K562 (cell line): Measurements from ENCODE around the gene PPM1G. TPM values are rescaled to one million over a fixed set of nuclear protein-coding genes. Genes with fewer than 3 reads are reported as not detected.

ENCODE experiments used
- ATF1 ChIP-seq, 2 experiments: fragments of 450-650 bp in 1 of 2; IDR thresholded peaks; 2 replicates each; pipeline ENCODE4 v1.6.1; 2016; ENCODE audit warnings: missing compliant biosample characterization in 1 of 2, missing genetic modification characterization in 1 of 2
- BHLHE40 ChIP-seq: IDR thresholded peaks from 2 replicates; pipeline ENCODE4 v1.6.1; 2011; ENCODE audit warnings: low read length, improper control_type of control experiment
- BRD9 ChIP-seq: fragments of 450-650 bp; IDR thresholded peaks from 2 replicates; pipeline ENCODE4 v1.6.1; 2018; ENCODE audit warnings: low read depth; ENCODE audit not compliant: partially characterized antibody
- FOXJ3 ChIP-seq: sonication (generic); formaldehyde crosslinking; IDR thresholded peaks from 2 replicates; pipeline ENCODE4 v1.4.0; 2020; ENCODE audit warnings: mild to moderate bottlenecking, missing genetic modification reagents
- MAZ ChIP-seq, 2 experiments: fragments of 450-650 bp in 1 of 2; sonication (generic) in 1 of 2; formaldehyde crosslinking; IDR thresholded peaks in 1 of 2; conservative IDR thresholded peaks in 1 of 2; 2 replicates each; pipeline versions ENCODE4 v1.4.0 to v1.5.0; 2020; ENCODE audit warnings: mild to moderate bottlenecking in 1 of 2, missing genetic modification reagents in 1 of 2
- NBN ChIP-seq: fragments of 450-650 bp; IDR thresholded peaks from 2 replicates; pipeline ENCODE4 v1.6.1; 2016; ENCODE audit warnings: low read depth, mild to moderate bottlenecking
- NELFE ChIP-seq: IDR thresholded peaks from 2 replicates; pipeline ENCODE4 v1.6.1; 2011; ENCODE audit warnings: mild to moderate bottlenecking; ENCODE audit not compliant: insufficient read depth, insufficient read length
- NEUROD1 ChIP-seq: fragments of 150-350 bp; IDR thresholded peaks from 2 replicates; pipeline ENCODE4 v1.6.1; 2014; ENCODE audit warnings: borderline replicate concordance, low read length, low read depth; ENCODE audit not compliant: partially characterized antibody
- NFIX ChIP-seq: fragments of 250-450 bp; sonication (Bioruptor Pico); IDR thresholded peaks from 2 replicates; pipeline ENCODE4 v1.4.0; 2020; ENCODE audit warnings: low read depth, mild to moderate bottlenecking, moderate library complexity
- NKRF ChIP-seq: fragments of 450-650 bp; IDR thresholded peaks from 2 replicates; pipeline ENCODE4 v1.6.1; 2016; ENCODE audit warnings: borderline replicate concordance
- SAFB2 ChIP-seq: fragments of 200-400 bp; formaldehyde crosslinking; IDR thresholded peaks from 2 replicates; pipeline ENCODE4 v1.6.1; 2018; ENCODE audit warnings: borderline replicate concordance, low read length, low read depth, moderate library complexity; ENCODE audit not compliant: severe bottlenecking
- ZNF133 ChIP-seq: fragments of 250-450 bp; sonication (Bioruptor Pico); IDR thresholded peaks from 2 replicates; pipeline ENCODE4 v1.4.0; 2020; ENCODE audit warnings: mild to moderate bottlenecking
- ZNF165 ChIP-seq: fragments of 250-450 bp; sonication (Bioruptor Pico); IDR thresholded peaks from 2 replicates; pipeline ENCODE4 v1.4.0; 2020; ENCODE audit warnings: borderline replicate concordance
- ZNF77 ChIP-seq: fragments of 250-450 bp; sonication (Bioruptor Pico); IDR thresholded peaks from 2 replicates; pipeline ENCODE4 v1.5.0; 2020
- polyA plus RNA-seq, 8 experiments: library from polyadenylated mRNA; depleted of rRNA in 4 of 8; stranded (reverse) in 5 of 8; unstranded in 3 of 8; fragments of >200 nt; fragmentation: Nextera tagmentation in 2 of 8; fragmentation: Illumina TruSeq in 1 of 8; extraction: Ambion mirVana in 2 of 8; extraction: Trizol in 1 of 8; gene quantifications; 2 replicates each; pipeline versions ENCODE4 v1.2.1 to v1.2.3, GENCODE V29; 2011 to 2014; ENCODE audit warnings: inconsistent platforms in 1 of 8, missing spikeins in 1 of 8
- total RNA-seq, 7 experiments: library from RNA; depleted of rRNA in 6 of 7; stranded (reverse); fragments of >200 nt in 6 of 7; fragmentation: Illumina TruSeq in 2 of 7; extraction: Trizol in 2 of 7; gene quantifications; 2 replicates each; pipeline versions ENCODE4 v1.2.1 to v1.2.3, GENCODE V29; 2011 to 2021; ENCODE audit warnings: low replicate concordance in 1 of 7
- TF ChIP-seq, protein P1 (sequence below): fragments of 450-650 bp; IDR thresholded peaks from 2 replicates; pipeline ENCODE4 v1.6.1; 2016; ENCODE audit warnings: antibody characterized with exemption
- TF ChIP-seq, protein P2 (sequence below): fragments of 450-650 bp; IDR thresholded peaks from 2 replicates; pipeline ENCODE4 v1.6.1; 2018; ENCODE audit warnings: mild to moderate bottlenecking, low read depth; ENCODE audit not compliant: partially characterized antibody
- TF ChIP-seq, protein P3 (sequence below), 2 experiments: fragments of 450-650 bp in 1 of 2; IDR thresholded peaks; 2 replicates each; pipeline ENCODE4 v1.6.1; 2011 to 2017; ENCODE audit warnings: low read depth in 2 of 2, antibody characterized with exemption in 1 of 2, borderline replicate concordance in 1 of 2, low read length in 1 of 2, mild to moderate bottlenecking in 1 of 2, mixed read lengths in 1 of 2; ENCODE audit not compliant: control insufficient read depth in 1 of 2

PPM1G gene
- total and polyA plus RNA-seq, 9 of the 15 experiments (the other 6 are each of a cell fraction or from before 2014, with no cell fraction given): 61.7 to 230 (median 153) TPM

DNA sequence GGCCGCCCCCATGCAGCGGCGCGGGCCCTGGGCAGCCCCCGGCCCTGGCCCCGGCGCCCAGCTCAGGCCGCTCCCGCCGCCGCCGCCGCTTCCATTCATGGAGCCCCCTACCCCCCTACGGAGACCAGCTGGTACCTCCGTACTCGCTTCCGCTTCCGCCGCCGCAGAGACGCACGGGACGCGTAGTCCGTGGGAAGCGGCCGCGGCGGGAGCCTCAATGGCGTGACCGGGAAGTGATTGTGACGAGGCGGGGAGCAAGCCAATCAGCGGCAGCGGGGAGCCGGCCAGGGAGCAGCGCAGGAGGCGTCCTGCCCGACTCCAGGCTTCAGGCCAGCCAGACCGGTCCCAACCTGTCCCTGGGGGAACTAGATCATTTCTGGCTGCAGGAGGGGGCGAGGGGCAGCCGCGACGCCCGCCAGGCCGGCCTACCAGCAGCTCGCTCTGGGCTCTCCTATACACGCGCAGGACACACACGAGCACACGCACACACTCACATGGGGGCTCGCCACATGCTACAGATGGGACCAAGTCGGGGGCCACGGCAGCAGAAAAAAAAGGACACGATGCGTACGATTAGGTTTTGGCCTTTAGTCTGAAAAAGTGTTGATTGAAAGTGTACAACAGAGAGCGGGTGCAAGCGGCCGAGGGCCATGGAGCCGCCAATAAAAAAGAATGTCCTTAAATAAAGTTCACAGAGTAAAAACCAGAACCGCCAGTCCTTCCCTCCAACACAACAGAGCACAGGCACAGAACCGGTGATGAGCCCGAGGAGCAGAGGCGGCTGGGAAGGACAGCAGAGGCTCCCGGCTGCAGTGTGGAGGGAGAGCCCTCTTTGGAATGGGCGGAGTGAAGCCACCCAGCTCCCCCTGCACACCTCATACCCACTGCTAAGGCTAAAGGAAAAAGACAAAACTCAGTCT, 28.5 kb downstream of the PPM1G start, which contains the start of gene ZNF513 (continued):
- TF ChIP-seq NBN: 0 out of 2 replicates have a peak, but pooled peaks have one; percentile 35
- TF ChIP-seq MAZ (CRISPR knock-in tag; conservative IDR thresholded peaks at IDR 0.05 in 1 of 2, IDR thresholded peaks at IDR 0.05 in 1 of 2): peak in 1 of 2 experiments; percentile 81; a peak in 2 of 4 replicates
- TF ChIP-seq, protein P1, sequence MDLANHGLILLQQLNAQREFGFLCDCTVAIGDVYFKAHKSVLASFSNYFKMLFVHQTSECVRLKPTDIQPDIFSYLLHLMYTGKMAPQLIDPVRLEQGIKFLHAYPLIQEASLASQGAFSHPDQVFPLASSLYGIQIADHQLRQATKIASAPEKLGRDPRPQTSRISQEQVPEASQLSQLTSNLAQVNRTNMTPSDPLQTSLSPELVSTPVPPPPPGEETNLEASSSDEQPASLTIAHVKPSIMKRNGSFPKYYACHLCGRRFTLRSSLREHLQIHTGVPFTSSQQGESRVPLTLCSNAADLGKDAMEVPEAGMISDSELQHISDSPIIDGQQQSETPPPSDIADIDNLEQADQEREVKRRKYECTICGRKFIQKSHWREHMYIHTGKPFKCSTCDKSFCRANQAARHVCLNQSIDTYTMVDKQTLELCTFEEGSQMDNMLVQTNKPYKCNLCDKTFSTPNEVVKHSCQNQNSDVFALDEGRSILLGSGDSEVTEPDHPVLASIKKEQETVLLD: peak; percentile 52; the same call in 1 of the 2 replicates
- 0 out of 2 replicates have a peak, but pooled peaks have one; percentile 23 for TF ChIP-seq ZNF165 (CRISPR knock-in tag)
- no peak for TF ChIP-seq FOXJ3 (CRISPR knock-in tag)
- no peak for TF ChIP-seq ZNF133 (CRISPR knock-in tag)
- TF ChIP-seq, protein P2, sequence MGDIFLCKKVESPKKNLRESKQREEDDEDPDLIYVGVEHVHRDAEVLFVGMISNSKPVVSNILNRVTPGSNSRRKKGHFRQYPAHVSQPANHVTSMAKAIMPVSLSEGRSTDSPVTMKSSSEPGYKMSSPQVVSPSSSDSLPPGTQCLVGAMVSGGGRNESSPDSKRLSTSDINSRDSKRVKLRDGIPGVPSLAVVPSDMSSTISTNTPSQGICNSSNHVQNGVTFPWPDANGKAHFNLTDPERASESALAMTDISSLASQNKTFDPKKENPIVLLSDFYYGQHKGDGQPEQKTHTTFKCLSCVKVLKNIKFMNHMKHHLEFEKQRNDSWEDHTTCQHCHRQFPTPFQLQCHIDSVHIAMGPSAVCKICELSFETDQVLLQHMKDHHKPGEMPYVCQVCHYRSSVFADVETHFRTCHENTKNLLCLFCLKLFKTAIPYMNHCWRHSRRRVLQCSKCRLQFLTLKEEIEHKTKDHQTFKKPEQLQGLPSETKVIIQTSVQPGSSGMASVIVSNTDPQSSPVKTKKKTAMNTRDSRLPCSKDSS: no peak
- TF ChIP-seq, protein P3, sequence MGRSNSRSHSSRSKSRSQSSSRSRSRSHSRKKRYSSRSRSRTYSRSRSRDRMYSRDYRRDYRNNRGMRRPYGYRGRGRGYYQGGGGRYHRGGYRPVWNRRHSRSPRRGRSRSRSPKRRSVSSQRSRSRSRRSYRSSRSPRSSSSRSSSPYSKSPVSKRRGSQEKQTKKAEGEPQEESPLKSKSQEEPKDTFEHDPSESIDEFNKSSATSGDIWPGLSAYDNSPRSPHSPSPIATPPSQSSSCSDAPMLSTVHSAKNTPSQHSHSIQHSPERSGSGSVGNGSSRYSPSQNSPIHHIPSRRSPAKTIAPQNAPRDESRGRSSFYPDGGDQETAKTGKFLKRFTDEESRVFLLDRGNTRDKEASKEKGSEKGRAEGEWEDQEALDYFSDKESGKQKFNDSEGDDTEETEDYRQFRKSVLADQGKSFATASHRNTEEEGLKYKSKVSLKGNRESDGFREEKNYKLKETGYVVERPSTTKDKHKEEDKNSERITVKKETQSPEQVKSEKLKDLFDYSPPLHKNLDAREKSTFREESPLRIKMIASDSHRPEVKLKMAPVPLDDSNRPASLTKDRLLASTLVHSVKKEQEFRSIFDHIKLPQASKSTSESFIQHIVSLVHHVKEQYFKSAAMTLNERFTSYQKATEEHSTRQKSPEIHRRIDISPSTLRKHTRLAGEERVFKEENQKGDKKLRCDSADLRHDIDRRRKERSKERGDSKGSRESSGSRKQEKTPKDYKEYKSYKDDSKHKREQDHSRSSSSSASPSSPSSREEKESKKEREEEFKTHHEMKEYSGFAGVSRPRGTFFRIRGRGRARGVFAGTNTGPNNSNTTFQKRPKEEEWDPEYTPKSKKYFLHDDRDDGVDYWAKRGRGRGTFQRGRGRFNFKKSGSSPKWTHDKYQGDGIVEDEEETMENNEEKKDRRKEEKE (IDR thresholded peaks at IDR 0.05; ENCODE audit: borderline replicate concordance in 1 of 2, control insufficient read depth in 1 of 2, low read depth in 2 of 2, low read length in 1 of 2): peak in 1 of 2 experiments; percentile 41; a peak in 1 of 4 replicates
- no peak for TF ChIP-seq ZNF77
- TF ChIP-seq ATF1 (CRISPR knock-in tag; IDR thresholded peaks at IDR 0.05): peak; percentile 67
- peak; percentile 95 for TF ChIP-seq ATF1 (tag; IDR thresholded peaks at IDR 0.05)
- peak; percentile 60; the same call in 1 of the 2 replicates for TF ChIP-seq NKRF
- TF ChIP-seq NFIX (CRISPR knock-in tag): no peak
- peak; percentile 17 for TF ChIP-seq NEUROD1
- no peak for TF ChIP-seq SAFB2
- no peak for TF ChIP-seq NELFE
- TF ChIP-seq BHLHE40: peak; percentile 83
- TF ChIP-seq BRD9: no peak
